GM12878 (cell line): ENCODE measurements around the gene TUBB. TPM values are rescaled to one million over a fixed set of nuclear protein-coding genes. Genes with fewer than 3 reads are reported as not detected.

ENCODE experiments used
- ATAC-seq: fragments of 200-7000 bp; cut with Tn5 transposase; 3 replicates; pipeline ENCODE4 v1.9.1; 2020; ENCODE audit warnings: mild to moderate bottlenecking, moderate library complexity
- BruUV-seq: library from RNA; stranded (reverse); fragments of 400-500 nt; replicated peaks from 2 replicates; lab custom pipeline; 2021; lab: Mats Ljungman, UMichigan
- CTCF ChIA-PET: fragments of 300-600 bp; sonication (Branson Sonifier 250); formaldehyde crosslinking; extraction: SDS; loops from one replicate; lab custom pipeline; 2021; ENCODE audit warnings: inconsistent platforms; lab: Yijun Ruan, JAX
- POLR2A ChIA-PET: fragments of 350-600 bp; formaldehyde crosslinking; extraction: SDS; loops from one replicate; lab custom pipeline; 2021; ENCODE audit warnings: inconsistent platforms; lab: Charles Lee
- RAD21 ChIA-PET: fragments of 300-600 bp; sonication (Branson Sonifier 250); formaldehyde crosslinking; loops from one replicate; lab custom pipeline; 2023; ENCODE audit warnings: antibody characterized with exemption; ENCODE audit not compliant: unreplicated experiment; lab: Charles Lee
- SMC1A ChIA-PET: fragments of 300-600 bp; sonication (Branson Sonifier 250); formaldehyde crosslinking; loops from one replicate; lab custom pipeline; 2023; ENCODE audit not compliant: unreplicated experiment, uncharacterized antibody; lab: Charles Lee
- DNase-seq: peaks from one replicate; pipeline ENCODE4 v3.0.0-alpha.2; 2011; ENCODE audit warnings: low read depth, low spot score
- FAIRE-seq: peaks from 3 replicates; lab custom pipeline; 2011; peaks lifted over from hg19 to GRCh38; lab: Jason Lieb, UNC
- H2AFZ ChIP-seq: 2 replicates; pipeline ENCODE4 v1.6.0; 2011; ENCODE audit warnings: low read depth, low read length, control low read depth; ENCODE audit not compliant: control insufficient read depth
- H3K27ac ChIP-seq: 2 replicates; pipeline ENCODE4 v1.5.1; 2011; ENCODE audit warnings: control low read depth; ENCODE audit not compliant: control insufficient read depth, insufficient read depth
- H3K27me3 ChIP-seq, 2 experiments: replicated peaks in 1 of 2; 2 replicates each; pipeline versions ENCODE4 v1.6.0 to v1.6.1; 2011; ENCODE audit warnings: low read length in 1 of 2; ENCODE audit not compliant: control insufficient read depth in 2 of 2, insufficient read depth in 2 of 2
- H3K36me3 ChIP-seq, 2 experiments: 2 replicates each; pipeline ENCODE4 v1.5.1; 2011; ENCODE audit warnings: low read length in 1 of 2; ENCODE audit not compliant: control insufficient read depth in 2 of 2, insufficient read depth in 2 of 2
- H3K4me1 ChIP-seq: 2 replicates; pipeline ENCODE4 v1.6.1; 2011; ENCODE audit warnings: mild to moderate bottlenecking, low read length, moderate library complexity, mixed read lengths; ENCODE audit not compliant: control insufficient read depth, insufficient read depth
- H3K4me2 ChIP-seq: 2 replicates; pipeline ENCODE4 v1.6.0; 2011; ENCODE audit warnings: control low read depth; ENCODE audit not compliant: control insufficient read depth, insufficient read depth
- H3K4me3 ChIP-seq: fragments of 200-600 bp; sonication (generic); 2 replicates; pipeline ENCODE4 v1.5.1; 2016
- H3K79me2 ChIP-seq: 2 replicates; pipeline ENCODE4 v1.6.0; 2011; ENCODE audit warnings: low read length; ENCODE audit not compliant: control insufficient read depth, insufficient read depth
- H3K9ac ChIP-seq: 2 replicates; pipeline ENCODE4 v1.8.0; 2011; ENCODE audit warnings: low read length, control low read depth, mixed read lengths; ENCODE audit not compliant: control insufficient read depth, insufficient read depth
- H3K9me3 ChIP-seq: replicated peaks from 3 replicates; pipeline ENCODE4 v1.5.1; 2011; ENCODE audit warnings: mild to moderate bottlenecking, low read length; ENCODE audit not compliant: control insufficient read depth, insufficient read depth
- H4K20me1 ChIP-seq: 2 replicates; pipeline ENCODE4 v1.6.0; 2011; ENCODE audit not compliant: control insufficient read depth, insufficient read depth
- BCL3 ChIP-seq: IDR thresholded peaks from 2 replicates; pipeline ENCODE4 v1.6.1; 2011; ENCODE audit warnings: borderline replicate concordance, low read depth, mild to moderate bottlenecking, moderate library complexity, low read length; ENCODE audit not compliant: insufficient read depth, poor library complexity, severe bottlenecking
- DPF2 ChIP-seq: fragments of 450-650 bp; IDR thresholded peaks from 2 replicates; pipeline ENCODE4 v1.6.1; 2017; ENCODE audit warnings: mild to moderate bottlenecking
- KLF5 ChIP-seq: fragments of 450-650 bp; IDR thresholded peaks from 2 replicates; pipeline ENCODE4 v1.6.1; 2014; ENCODE audit warnings: mild to moderate bottlenecking; ENCODE audit not compliant: partially characterized antibody
- NFYB ChIP-seq: IDR thresholded peaks from 2 replicates; pipeline ENCODE4 v1.6.1; 2011; ENCODE audit warnings: low read depth, mild to moderate bottlenecking, low read length, improper control_type of control experiment, moderate library complexity; ENCODE audit not compliant: insufficient read depth
- TCF7 ChIP-seq: IDR thresholded peaks from 2 replicates; pipeline ENCODE4 v1.6.1; 2014; ENCODE audit warnings: antibody characterized with exemption, borderline replicate concordance
- WRNIP1 ChIP-seq: IDR thresholded peaks from 2 replicates; pipeline ENCODE4 v1.6.1; 2011; ENCODE audit warnings: low read depth, low read length, improper control_type of control experiment, borderline replicate concordance
- WGBS: methylation state at CpG from one replicate; pipeline ENCODE4 v1.1.6; 2016; ENCODE audit warnings: low lambda C conversion rate; ENCODE audit not compliant: insufficient replicate concordance, insufficient coverage; ENCODE audit errors: missing lambda C conversion rate; 5-methylcytosine and 5-hydroxymethylcytosine counted together
- in situ Hi-C: fragments of 300-500 bp; cut with MboI; formaldehyde crosslinking; loops from 9 replicates; pipeline ENCODE4 v1.14.3; 2018; ENCODE audit warnings: mixed read lengths
- intact Hi-C: fragments of 100-400 bp; cut with micrococcal nuclease; formaldehyde crosslinking; loops from one replicate; pipeline ENCODE4 v1.14.2; 2022; ENCODE audit not compliant: unreplicated experiment
- polyA plus RNA-seq, 11 experiments: library from polyadenylated mRNA; depleted of rRNA in 4 of 11; unstranded in 6 of 11; stranded (reverse) in 5 of 11; fragments of >200 nt; fragmentation: Nextera tagmentation in 4 of 11; fragmentation: Illumina TruSeq in 1 of 11; extraction: Ambion mirVana in 4 of 11; extraction: Trizol in 1 of 11; gene quantifications; 1 replicate in 1 of 11; 2 replicates in 10 of 11; pipeline versions ENCODE4 v1.2.1 to v1.2.3, GENCODE V29; 2011 to 2016; ENCODE audit warnings: inconsistent platforms in 2 of 11, missing spikeins in 2 of 11, low read depth in 1 of 11
- total RNA-seq, 4 experiments: library from RNA; depleted of rRNA in 3 of 4; stranded (reverse); fragments of >200 nt in 3 of 4; fragmentation: Illumina TruSeq in 1 of 4; extraction: Trizol in 1 of 4; gene quantifications; 2 replicates each; pipeline versions ENCODE4 v1.2.1 to v1.2.3, GENCODE V29; 2013 to 2021
- TF ChIP-seq, protein P1 (sequence below): fragments of 450-650 bp; IDR thresholded peaks from 2 replicates; pipeline ENCODE4 v1.6.1; 2017; ENCODE audit warnings: mild to moderate bottlenecking, moderate library complexity
- TF ChIP-seq, protein P2 (sequence below): IDR thresholded peaks from 2 replicates; pipeline ENCODE4 v1.6.1; 2012; ENCODE audit warnings: low read depth, low read length, improper control_type of control experiment

The TUBB gene
- total and polyA plus RNA-seq, 10 of the 15 experiments (the other 5 are each of a cell fraction or from before 2014, with no cell fraction given), result 1,039 to 3,052 (median 1,656) TPM

DNA sequence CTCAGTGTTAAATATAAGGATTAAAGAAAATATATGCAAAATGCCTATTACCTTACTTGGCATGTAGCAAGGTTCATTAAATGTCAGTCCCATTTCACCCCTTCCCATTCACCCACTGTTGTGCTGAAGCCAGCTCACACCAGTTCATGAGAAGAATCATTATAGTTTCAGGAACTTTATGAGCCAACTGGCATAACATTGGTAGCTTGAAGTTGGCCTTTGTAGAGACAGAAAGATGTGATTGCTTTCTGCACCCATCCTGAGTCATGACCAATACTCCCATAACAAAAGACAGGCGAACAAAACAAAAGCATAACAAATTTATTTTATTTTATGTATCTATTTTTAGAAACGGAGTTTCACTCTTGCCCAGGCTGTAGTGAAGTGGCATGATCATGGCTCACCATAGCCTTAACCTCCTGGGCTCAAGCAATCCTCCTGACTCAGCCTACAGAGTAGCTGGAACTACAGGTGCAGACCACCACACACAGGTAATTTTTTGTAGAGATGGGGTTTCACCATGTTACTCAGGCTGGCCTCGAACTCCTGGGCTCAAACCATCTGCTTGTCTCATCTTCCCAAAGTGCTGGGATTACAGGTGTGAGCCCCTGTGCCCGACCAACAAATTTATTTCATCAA, 41.8 kb downstream of the TUBB start:
- no TSS peak for BruUV-seq
- no peaks in the 10 kb centered on the region; the same call in 2 of the 3 replicates for H3K9me3 ChIP-seq
- TF ChIP-seq TCF7, result no peak
- no peak for TF ChIP-seq BCL3
- TF ChIP-seq, protein P1, sequence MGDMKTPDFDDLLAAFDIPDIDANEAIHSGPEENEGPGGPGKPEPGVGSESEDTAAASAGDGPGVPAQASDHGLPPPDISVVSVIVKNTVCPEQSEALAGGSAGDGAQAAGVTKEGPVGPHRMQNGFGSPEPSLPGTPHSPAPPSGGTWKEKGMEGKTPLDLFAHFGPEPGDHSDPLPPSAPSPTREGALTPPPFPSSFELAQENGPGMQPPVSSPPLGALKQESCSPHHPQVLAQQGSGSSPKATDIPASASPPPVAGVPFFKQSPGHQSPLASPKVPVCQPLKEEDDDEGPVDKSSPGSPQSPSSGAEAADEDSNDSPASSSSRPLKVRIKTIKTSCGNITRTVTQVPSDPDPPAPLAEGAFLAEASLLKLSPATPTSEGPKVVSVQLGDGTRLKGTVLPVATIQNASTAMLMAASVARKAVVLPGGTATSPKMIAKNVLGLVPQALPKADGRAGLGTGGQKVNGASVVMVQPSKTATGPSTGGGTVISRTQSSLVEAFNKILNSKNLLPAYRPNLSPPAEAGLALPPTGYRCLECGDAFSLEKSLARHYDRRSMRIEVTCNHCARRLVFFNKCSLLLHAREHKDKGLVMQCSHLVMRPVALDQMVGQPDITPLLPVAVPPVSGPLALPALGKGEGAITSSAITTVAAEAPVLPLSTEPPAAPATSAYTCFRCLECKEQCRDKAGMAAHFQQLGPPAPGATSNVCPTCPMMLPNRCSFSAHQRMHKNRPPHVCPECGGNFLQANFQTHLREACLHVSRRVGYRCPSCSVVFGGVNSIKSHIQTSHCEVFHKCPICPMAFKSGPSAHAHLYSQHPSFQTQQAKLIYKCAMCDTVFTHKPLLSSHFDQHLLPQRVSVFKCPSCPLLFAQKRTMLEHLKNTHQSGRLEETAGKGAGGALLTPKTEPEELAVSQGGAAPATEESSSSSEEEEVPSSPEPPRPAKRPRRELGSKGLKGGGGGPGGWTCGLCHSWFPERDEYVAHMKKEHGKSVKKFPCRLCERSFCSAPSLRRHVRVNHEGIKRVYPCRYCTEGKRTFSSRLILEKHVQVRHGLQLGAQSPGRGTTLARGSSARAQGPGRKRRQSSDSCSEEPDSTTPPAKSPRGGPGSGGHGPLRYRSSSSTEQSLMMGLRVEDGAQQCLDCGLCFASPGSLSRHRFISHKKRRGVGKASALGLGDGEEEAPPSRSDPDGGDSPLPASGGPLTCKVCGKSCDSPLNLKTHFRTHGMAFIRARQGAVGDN, result no peak
- TF ChIP-seq NFYB, result no peak
- no peak for TF ChIP-seq DPF2
- TF ChIP-seq, protein P2, sequence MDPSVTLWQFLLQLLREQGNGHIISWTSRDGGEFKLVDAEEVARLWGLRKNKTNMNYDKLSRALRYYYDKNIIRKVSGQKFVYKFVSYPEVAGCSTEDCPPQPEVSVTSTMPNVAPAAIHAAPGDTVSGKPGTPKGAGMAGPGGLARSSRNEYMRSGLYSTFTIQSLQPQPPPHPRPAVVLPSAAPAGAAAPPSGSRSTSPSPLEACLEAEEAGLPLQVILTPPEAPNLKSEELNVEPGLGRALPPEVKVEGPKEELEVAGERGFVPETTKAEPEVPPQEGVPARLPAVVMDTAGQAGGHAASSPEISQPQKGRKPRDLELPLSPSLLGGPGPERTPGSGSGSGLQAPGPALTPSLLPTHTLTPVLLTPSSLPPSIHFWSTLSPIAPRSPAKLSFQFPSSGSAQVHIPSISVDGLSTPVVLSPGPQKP, result no peak
- no peak for TF ChIP-seq WRNIP1
- TF ChIP-seq KLF5, result no peak
- TF ChIP-seq, all 136 proteins: peak for 0
- Histone ChIP-seq H3K79me2 (no peaks in the 10 kb centered on the region), H3K9ac (no peak overlapping the region), H3K36me3 (no peaks in the 10 kb centered on the region), H3K27me3 (no peaks in the 10 kb centered on the region), H3K27ac (no peak overlapping the region), H3K4me1 (peaks cover 29% of the 10 kb centered on the region), H4K20me1 (no peaks in the 10 kb centered on the region), H2AFZ (no peak overlapping the region), H3K4me3 (no peak overlapping the region), H3K4me2 (no peak overlapping the region)
- ChIA-PET SMC1A (interaction anchor here (0.8 to 5.4 kb wide), 12 partner anchors 11 to 83 kb away, joined by 3 to 55 read pairs (median 4); no protein-coding TSS in a partner anchor), CTCF (interaction anchor here (0.6 to 2.1 kb wide), 8 partner anchors 11 to 62 kb away, joined by 3 to 8 read pairs (median 4); no protein-coding TSS in a partner anchor), POLR2A (interaction anchor here (1.0 to 4.2 kb wide), 5 partner anchors 10 to 72 kb away, joined by 3 to 49 read pairs (median 3); partner anchors contain the start of gene IER3), RAD21 (interaction anchor here (1.0 to 2.7 kb wide), 9 partner anchors 8 to 152 kb away, joined by 3 to 19 read pairs (median 4); partner anchors contain the start of gene VARS2)
- in situ Hi-C loops, result no loop called here
- 88% methylated on average over 4 of the region's 4 CpGs for WGBS
- intact Hi-C loops, result no loop called here
- FAIRE-seq (no peak), DNase-seq (no peak), ATAC-seq (no peak)
